ENCODE results near the gene SETD2.

GRCh38 chr3:47104259-47104658 is 59.7 kb downstream of the SETD2 start:
- no peak for TF ChIP-seq FOXJ3 (CRISPR knock-in tag; IDR thresholded peaks at IDR 0.05)
- TF ChIP-seq EP300 (IDR thresholded peaks at IDR 0.05; ENCODE audit: borderline replicate concordance in 1 of 2, low read depth in 1 of 2, low read length in 1 of 2), result no peak
- TF ChIP-seq CTCF (IDR thresholded peaks at IDR 0.05), result no peak
- TF ChIP-seq RXRA (IDR thresholded peaks at IDR 0.05; ENCODE audit: borderline replicate concordance, low read depth), result no peak
- no peak for TF ChIP-seq USF2 (IDR thresholded peaks at IDR 0.05; ENCODE audit: borderline replicate concordance, low read depth, low read length)
- no peak for TF ChIP-seq MAX (IDR thresholded peaks at IDR 0.05; ENCODE audit: low read depth)
- no peak for TF ChIP-seq FOXM1 (IDR thresholded peaks at IDR 0.05; ENCODE audit: low read depth)
- no peak for TF ChIP-seq POLR2AphosphoS5 (IDR thresholded peaks at IDR 0.05; ENCODE audit: low read depth, low read length)
